Measurements from ENCODE around the gene FANCI. TPM values are rescaled to one million over a fixed set of nuclear protein-coding genes. Genes with fewer than 3 reads are reported as not detected.

Gene FANCI
- total and polyA plus RNA-seq, 2 experiments from 2014 or later, result 63.6 to 66.8 TPM

- H3F3A ChIP-seq (replicated peaks; ENCODE audit: low read depth), result 0 out of 2 replicates have a peak, but pooled peaks cover 3% of the 10 kb centered on the region
- Mint-ChIP-seq H3K4me3 (peak overlapping the region; percentile 79), H3K27ac (no peak overlapping the region), H3K27me3 (ENCODE audit: insufficient read depth, low read depth, poor library complexity) (peaks cover 24% of the 10 kb centered on the region), H3K9me3 (peaks cover 5% of the 10 kb centered on the region), H3K36me3 (ENCODE audit: low read depth) (peaks cover 46% of the 10 kb centered on the region), H3K4me1 (peaks cover 22% of the 10 kb centered on the region)
- H3K4me2 ChIP-seq, result peak overlapping the region; percentile 96
- no peak for TF ChIP-seq REST (IDR thresholded peaks at IDR 0.05; ENCODE audit: unreplicated experiment)
- TF ChIP-seq ZNF331 (CRISPR knock-in tag; IDR thresholded peaks at IDR 0.05; ENCODE audit: low read depth), result no peak
- TF ChIP-seq STAT1 (IDR thresholded peaks at IDR 0.05; ENCODE audit: unreplicated experiment), result no peak
- no peak for TF ChIP-seq POLR2AphosphoS5 (IDR thresholded peaks at IDR 0.05; ENCODE audit: low read depth)
- TF ChIP-seq EZH2phosphoT487 (IDR thresholded peaks at IDR 0.05; ENCODE audit: unreplicated experiment), result no peak
- TF ChIP-seq CTCF (conservative IDR thresholded peaks at IDR 0.05; ENCODE audit: low read depth in 2 of 2), result no peak; a peak in 1 of 4 replicates
- TF ChIP-seq JUNB (IDR thresholded peaks at IDR 0.05; ENCODE audit: unreplicated experiment), result no peak
- TF ChIP-seq NANOG (IDR thresholded peaks at IDR 0.05; ENCODE audit: borderline replicate concordance), result no peak
- no peak for TF ChIP-seq EZH2 (IDR thresholded peaks at IDR 0.05; ENCODE audit: low read depth, unreplicated experiment)
- TF ChIP-seq ETS1 (IDR thresholded peaks at IDR 0.05), result no peak
- H2AFZ ChIP-seq, result no peak overlapping the region
- H4K20me1 ChIP-seq (replicated peaks; ENCODE audit: insufficient read depth), result peaks cover 23% of the 10 kb centered on the region
- peaks cover 32% of the 10 kb centered on the region for H3K36me3 ChIP-seq (ENCODE audit: insufficient read depth)
- no peak overlapping the region for H3K27ac ChIP-seq (ENCODE audit: low read depth)
- H3K4me3 ChIP-seq, result peak overlapping the region; percentile 94
- no peaks in the 10 kb centered on the region for H3K9me2 ChIP-seq (ENCODE audit: insufficient read depth)
- peaks cover 13% of the 10 kb centered on the region; the same call in 1 of the 2 replicates for H3K4me1 ChIP-seq (ENCODE audit: insufficient read depth)
- ATAC-seq (peak; percentile 2), DNase-seq (ENCODE audit: low spot score) (peak; percentile 44)
- H3K79me2 ChIP-seq (replicated peaks; ENCODE audit: insufficient read depth), result peaks cover 32% of the 10 kb centered on the region
- peaks cover 9% of the 10 kb centered on the region for H3K27me3 ChIP-seq (ENCODE audit: insufficient read depth)
Measured at GRCh38 chr15:89333011-89333860, 89.5 kb downstream of the FANCI start.

All from GM23338 (cell line).